Brain pericyte (primary cell): ENCODE measurements around the gene KDM1B.
"Not testable (repeated sequence)": the region's sequence is repeated elsewhere in the genome, so short reads cannot be mapped to it uniquely, and the experiment has no call there.

Experiments used
- DNase-seq: peaks from one replicate; pipeline ENCODE4 v3.0.0-alpha.2; 2012; ENCODE audit warnings: low read depth, low spot score

The KDM1B gene

DNA sequence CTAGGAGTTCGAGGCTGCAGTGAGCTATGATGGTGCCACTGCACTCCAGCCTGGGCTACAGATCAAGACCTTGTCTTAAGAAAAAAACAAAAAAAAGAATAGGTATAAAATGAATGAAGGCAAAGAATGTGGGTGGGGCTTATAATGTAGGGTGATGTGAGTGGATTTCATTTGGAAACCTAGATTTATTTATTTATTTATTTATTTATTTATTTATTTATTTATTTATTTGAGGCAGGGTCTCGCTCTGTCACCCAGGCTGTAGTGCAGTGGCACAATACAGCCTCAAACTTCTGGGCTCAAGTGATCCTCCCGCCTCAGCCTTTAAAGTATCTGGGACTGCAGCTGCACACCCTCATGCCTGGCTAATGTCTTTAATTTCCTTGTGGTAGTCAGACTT is 3.8 kb upstream of the KDM1B start:
- DNase-seq = not testable (repeated sequence)

DNA sequence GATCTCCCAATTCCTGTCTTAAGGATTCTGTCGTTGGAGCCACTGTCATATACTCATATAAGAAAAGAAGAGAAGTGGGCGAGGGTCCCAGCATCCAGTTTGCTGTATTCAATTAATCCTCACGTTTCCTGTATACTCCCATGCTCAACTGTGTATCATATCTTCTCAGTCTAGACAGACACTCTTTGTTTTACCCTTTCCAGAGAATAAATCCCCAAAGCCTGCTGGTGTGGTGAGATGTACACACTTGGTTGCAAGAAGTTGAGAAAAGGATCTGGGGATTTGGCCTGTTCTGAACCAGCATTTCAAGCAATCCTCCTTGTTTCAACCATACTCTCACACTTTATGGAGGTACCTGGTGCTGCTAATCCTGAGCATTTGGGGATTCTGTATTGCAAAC is 3.4 kb upstream of the KDM1B start:
- DNase-seq = no peak

DNA sequence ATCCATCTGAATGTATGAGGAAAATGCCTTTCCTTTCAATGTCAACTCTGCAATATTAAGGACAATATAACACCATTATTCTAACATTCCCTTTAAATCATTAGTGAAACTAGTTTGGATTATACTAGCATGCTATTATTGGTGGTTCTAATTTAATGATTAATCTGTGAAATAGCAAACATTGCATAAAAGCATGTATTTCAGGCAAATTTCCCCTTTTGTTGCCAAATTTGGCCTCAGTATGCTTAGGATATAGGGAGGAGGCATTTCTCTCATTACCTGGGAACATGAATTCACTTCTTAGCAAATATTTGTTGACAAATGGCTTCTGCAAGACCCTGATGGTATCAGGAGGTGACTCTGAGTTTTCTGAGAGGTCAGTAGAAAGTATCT is 1.9 kb upstream of the KDM1B start:
- DNase-seq = no peak

DNA sequence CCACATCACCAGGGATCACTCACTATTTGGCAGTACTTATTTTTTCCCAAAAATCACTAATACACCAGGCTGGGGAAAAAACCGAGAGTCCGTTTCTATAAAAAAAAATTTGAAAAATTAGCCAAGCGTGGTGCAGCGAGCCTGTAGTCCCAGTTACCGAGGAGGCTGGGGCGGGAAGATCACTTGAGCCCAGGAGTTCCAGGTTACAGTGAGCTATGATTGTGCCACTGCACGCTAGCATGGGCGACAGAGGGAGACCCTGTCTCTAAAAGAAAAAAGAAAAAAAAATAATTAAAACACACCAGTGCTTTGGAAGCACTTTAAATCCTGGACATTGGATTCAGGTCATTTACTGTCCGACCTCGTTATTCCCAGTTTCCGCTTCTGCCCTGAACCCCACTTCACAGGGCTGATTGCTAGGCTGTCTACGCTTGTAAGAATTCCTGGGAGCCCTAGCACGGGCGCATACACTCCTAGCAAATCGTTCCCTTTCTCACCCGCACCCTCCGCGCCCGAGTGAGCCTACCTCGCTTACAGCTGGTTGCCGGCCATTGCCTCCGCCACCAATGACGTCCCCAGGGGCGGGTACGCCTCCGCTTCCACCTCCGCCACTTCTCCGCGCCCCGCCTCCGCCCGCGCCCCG is 594 bp upstream of the KDM1B start, which contains the start of gene TPMT:
TSS of gene TPMT (minus strand) at position 571 of the 643 bp plus-strand sequence. CDS start 5,950 bp downstream, outside the sequence.
- DNase-seq = no peak

DNA sequence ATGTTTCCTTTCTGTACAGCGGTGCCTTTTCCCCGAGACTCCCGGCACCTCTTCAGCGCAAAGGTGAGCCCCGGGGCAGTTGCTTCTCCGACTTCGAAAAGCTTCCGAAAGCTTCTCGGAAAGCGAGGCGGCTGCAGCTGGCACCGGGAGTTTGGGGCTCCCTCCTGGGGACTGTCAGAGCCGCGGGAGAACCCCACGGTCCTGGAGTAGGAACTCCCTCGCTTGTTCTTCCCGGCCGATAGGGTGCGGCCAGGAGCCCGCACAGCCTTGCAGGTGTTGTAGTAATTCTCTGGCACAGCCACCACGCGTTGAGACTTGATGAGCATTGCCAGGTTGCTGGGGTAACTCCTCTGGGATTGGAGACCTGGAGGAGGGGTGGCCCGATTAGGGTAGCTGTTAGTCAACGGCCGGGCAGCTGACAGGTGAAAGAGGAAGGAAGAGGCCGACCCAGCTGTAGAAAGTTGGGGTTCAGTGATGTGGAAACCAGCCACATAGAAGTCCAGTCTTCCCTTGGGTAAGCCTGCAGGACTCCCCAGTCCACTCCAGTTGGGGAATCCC is 721 bp downstream of the KDM1B start:
- DNase-seq = no peak

DNA sequence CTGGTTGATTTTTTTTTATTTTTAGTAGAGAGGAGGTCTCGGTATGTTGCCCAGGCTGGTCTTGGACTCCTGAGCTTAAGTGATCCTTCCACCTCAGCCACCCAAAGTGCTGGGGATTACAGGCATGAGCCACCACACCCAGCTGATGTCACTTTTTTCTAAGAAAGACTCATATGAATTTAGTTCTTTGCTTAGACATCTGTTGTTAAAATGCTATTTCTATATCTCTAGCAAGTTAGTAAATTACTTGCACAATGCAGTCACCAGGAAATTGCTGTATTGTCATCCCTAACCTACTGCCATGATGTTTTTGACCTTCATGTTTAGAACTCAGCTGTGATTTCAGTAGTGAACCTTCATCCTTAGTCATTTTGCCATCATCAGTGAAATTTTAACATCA is 5.7 kb downstream of the KDM1B start:
- no peak for DNase-seq

DNA sequence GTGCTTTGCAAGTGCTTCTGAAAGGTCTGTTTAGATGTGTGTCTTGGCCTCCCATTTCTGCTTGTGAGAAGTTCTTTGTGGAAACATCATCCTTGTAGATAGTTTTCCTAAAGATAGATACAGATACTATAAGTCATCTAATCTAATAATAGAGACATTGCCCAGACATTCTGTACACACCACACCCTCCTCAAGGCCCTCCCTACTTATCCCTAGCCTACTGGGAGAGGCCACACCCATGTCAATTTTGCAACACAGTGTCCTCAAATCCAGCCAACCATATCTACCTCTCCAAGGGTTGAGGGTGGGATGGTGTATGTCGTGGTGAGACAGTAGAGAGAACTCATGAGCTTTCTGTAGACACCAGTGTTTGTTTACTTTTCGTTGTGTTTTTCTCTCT is 6.2 kb downstream of the KDM1B start:
- DNase-seq = no peak

DNA sequence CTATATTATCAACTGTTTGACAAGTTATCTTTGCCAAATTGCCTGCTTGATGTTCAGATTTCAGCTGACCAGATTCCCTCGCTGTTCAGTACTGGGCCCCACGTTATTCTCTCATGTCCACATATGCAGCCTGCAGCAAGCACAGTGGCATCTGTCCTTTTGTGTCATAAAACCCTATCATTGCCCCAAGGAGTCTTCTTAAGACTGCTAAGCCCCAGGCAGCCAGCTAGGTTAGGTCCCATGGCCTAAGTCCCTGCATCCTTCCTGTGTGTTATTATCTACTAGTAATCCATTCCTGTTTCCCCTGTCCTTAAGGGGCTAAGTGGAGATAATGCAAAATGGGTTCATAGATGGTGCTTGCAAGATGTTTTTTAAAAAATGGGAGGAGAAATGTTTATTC is 7.2 kb downstream of the KDM1B start:
- no peak for DNase-seq

DNA sequence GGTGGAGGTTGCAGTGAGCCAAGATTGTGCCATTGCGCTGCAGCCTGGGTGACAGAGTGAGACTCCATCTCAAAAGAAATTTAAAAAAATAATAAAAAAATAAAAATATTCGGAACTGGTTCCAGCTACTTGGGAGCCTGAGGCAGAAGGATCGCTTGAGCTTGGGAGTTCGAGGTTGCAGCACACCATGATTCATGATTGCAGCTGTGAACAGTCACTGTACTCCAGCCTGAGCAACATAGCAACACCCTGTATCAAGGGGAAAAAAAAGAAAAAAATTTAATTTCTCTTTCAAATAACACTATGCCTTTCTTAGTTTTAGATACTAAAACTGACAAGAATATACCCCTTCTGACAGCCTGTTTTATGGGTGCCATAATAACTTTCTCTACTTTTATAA is 10.5 kb downstream of the KDM1B start:
- DNase-seq = no peak

DNA sequence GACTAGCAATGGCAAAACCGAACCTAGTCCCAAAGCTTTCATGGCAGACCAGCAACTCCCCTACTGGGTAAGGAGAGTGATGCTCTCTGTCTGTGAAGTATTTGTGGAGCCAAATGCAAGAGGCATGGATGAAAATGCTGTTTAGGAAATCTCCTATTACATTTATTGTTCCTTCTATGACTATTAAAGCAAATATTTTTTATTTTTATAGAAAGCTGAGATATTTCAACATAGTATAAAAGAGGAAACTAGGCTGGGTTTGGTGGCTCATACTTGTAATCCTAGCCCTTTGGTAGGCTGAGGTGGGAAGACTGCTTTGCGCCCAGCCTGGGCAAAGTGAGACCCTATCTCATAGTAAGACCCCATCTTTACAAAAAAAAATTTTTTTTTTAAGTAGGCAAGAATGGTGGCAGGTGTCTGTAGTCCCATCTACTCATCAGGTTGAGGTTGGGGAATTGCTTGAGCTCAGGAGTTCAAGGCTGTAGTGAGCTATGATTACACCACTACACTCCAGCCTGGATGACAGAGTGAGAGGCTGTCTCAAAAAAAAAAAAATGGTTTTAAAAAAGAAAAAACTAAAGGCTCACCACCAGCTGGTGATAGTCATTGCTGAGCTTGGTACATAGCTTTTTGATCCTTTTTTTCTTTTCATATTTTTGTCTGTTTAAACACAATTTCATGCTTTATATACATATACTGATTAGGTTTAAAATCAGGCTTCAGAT is 11.3 kb downstream of the KDM1B start:
- peak; percentile 40 for DNase-seq

DNA sequence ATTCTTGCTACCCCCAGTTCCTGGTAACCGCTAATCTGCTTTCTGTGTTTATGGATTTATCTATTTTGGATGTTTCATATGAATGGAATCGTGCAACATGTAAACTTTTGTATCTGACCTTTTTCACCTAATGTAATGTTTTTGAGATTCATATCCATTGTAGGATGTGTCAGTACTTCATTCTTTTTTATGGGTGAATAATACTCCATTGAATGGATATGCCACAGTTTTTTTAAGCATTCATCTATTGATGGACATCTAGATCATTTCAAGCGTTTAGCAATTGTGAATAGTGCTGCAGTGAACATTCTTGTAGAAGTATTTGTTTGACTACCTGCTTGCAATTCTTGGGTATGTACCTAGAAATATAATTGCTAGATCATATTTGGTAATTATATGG is 13.0 kb downstream of the KDM1B start:
- DNase-seq = no peak

DNA sequence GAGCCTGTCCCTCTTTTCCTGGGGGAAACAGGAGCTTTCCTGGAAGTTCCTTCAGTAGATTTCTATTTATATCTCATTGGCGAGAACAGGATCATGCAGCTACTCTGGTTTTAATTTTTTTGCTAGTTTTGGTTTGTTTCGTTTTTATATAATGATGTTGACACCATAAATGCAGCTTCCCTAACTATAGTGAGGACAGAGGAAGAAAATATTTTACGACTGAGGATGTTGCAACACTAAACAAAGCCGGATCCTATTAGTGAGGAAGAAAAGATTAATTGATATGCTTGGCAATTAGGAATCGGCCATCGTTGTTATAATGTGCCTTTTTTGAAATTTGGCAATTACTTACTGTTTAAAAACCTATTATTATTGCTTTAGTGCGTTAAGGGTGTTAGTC is 16.6 kb downstream of the KDM1B start:
- DNase-seq = no peak

DNA sequence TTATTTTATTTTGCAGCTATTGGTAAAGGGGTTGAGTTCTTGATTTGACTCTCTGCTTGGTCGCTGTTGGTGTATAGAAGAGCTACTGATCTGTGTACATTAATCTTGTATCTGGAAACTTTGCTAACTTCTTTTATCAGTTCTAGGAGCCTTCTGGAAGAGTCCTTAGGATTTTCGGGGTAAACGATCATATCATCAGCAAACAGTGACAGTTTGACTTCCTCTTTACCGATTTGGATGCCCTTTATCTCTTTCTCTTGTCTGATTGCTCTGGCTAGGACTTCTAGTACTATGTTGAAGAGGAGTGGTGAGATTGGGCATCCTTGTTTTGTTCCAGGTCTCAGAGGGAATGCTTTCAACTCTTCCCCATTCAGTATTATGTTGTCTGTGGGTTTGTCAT is 21.0 kb downstream of the KDM1B start:
- DNase-seq = not testable (repeated sequence)

DNA sequence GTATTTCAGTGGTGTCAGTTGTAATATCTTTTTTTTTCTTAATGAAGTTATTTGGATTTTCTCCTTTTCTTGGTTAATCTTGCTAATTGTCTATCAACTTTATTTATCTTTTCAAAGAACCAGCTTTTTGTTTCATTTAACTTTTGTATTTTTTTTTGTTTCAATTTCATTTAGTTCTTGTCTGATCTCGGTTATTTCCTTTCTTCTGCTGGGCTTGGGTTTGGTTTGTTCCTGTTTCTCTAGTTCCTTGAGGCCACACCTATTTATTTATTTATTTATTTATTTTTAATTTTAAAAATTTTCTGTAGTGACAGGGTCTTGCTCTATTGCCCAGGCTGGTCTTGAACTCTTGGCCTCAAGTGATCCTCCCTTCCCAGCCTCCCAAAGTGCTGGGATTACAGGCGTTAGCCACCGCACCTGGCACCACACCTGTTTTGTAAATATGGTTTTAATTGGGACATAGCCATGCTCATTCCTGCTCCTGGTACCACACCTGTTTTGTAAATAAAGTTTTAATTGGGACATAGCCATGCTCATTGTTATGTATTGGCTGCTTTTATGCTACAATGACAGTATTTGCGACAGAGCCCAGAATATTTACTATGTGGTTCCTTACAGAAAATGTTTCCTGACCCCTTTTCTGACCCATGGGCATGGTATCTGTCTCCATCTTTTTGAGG is 22.2 kb downstream of the KDM1B start:
- DNase-seq = no peak

DNA sequence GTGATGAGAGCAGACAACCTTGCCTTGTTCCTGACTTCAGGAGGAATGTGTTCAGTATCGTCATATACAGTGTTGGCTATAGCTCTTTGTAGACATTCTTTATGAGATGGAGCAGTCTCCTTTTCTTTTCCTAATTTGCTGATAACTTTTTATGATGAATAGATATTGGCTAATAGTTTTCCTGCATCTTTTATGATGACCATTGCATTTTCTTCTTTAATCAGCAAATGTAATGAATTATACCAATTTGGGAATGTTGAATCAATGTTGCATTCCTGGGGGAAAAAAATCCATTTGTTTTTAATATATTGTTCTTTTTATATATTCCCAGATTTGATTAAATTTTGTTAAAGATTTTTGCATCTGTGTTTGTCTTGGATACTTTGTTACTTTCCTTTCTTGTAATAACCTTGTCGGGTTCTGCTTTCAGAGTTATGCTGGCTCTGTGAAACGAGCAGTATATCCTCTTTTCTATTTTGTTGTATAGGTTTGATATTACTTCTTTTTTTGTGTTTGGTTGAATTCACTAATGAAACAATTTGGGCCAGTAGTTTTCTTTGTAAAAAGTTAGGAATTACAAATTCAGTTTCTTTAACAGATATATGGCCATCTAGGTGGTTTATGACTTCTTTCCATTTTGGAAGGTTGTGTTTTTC is 23.9 kb downstream of the KDM1B start:
- no peak for DNase-seq

DNA sequence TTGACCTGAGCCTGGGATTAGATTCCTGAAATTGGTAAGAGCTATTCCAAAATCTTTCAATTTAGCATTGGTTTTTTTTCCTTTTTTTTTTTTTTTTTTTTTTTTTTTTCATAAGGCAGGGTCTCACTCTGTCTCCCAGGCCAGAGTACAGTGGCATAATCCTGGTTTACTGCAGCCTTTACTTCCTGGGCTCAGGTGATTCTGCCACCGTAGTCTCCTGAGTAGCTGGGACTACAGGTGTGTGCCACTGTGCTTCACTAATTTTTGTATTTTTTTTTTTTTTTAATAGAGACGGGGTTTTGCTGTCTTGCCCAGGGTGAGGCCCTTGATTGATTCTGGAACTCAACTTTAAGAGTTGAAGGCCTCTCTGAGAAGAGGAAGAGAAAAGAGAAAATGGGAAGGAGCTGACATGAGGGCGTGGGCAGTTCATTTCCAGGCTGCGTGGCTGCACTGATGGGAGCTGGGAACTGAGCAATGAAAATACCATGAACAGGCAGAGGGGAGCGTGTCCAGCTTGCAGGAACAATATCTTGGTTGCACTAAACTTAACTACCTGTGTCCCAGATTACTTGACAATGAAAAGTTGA is 24.6 kb downstream of the KDM1B start:
- no peak for DNase-seq

DNA sequence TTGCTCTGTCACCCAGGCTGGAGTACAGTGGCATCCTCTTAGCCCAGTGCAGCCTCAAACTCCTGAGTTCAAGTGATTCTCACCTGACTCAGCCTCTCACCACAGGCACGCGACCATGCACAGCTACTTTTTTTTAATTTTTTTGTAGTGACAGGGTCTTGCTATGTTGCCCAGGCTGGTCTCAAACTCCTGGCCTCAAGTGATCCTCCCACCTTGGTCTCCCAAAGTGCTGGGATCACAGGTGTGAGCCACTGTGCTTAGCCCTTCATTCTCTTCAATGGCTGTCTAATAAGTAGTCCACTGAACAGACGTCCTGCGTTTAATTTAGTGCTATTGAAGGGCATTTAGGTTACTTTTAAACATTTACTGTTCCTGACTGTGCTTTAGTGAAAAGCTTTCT is 27.3 kb downstream of the KDM1B start:
- DNase-seq = no peak

DNA sequence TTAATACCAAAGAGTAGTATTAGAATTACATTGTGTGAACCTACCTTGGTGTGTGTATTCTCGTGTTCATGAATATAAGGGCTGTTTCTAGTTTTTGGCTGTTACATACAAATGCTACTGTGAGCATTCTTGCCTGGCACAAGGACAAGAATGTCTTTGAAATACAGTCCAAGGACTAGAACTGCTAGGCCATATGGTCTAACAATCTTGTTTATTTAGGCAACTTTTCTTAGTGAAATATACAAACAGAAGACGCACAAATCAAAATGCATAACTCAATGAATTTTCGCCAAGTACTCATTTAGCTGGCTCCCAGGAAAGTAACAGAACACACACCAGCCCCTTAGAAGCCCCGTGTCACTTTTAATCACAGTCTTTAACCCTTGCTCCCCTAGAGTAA is 28.5 kb downstream of the KDM1B start:
- DNase-seq = no peak

DNA sequence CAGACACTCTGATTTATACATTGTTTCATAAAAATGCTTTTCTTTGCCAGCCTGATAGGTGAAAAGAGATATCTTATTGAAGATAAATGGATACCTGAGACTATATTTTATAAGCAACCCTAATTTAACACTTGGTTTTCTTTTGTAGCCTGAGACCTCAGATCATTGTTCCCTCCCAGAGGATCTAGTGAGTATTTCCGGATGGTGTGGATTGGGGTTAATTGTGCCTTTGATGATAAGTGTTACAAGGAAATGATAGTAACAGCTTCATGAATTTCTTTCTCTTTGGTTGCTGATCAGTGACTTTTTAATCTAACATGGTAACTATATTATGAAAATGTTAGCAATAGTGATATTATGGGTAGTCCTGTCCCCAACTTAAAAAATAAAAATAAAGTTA is 30.4 kb downstream of the KDM1B start:
- no peak for DNase-seq

DNA sequence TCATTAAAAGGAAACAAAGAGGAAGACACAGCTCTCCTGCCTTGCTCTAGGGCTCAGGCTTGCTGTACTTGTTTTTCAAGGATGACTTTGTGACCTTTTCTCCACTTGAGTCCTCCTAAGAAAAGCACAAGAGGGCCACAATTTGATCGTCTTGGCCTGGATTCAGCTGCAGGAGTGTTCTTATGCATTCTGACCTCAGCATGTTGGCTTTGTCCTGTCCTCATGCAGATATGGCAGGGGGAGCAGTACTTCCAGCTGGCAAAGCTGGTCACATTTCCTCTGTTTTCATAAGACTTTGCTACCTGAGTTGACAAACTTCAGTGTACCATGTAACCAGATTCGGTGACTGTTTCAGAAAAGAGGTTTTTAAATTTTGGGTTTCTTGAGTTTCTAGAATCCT is 30.8 kb downstream of the KDM1B start:
- DNase-seq = peak; percentile 73

DNA sequence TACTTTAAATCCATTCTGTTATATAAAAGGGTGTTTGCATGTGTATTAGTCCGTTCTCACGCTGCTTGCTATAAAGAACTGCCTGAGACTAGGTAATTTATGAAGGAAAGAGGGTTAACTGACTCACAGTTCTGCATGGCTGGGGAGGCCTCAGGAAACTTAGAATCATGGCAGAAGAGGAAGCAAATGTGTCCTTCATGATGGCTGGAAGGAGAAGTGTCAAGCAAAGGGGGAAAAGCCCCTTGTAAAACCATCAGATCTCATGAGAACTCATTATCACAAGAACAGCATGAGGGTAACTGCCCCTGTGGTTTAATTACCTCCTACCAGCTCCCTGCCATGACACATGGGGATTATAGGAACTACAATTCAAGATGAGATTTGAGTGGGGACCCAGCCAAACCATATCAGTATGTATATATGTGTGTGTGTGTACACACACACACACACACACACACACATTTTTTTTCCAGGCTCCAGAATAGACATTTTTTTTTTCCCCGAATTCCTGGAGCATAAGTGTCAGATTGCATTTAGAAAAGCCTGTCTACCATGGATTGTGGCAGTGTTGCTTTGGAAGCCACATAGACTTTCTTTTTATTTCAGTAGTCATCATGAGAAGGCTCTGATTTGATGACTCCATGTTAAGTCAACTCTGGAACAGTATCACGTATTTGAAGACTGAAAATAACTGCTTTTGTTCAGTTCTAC is 31.5 kb downstream of the KDM1B start:
- no peak for DNase-seq
